Hepatocyte (in vitro differentiated cells): ENCODE data around the gene CUTA.

Experiments used
- EZH2 ChIP-seq: fragments of 200-600 bp; sonication (generic); IDR thresholded peaks from 2 replicates; pipeline ENCODE4 v1.6.1; 2016; ENCODE audit warnings: antibody characterized with exemption, mild to moderate bottlenecking, borderline replicate concordance
- EZH2phosphoT487 ChIP-seq: fragments of 200-600 bp; sonication (generic); IDR thresholded peaks from one replicate; pipeline ENCODE4 v1.6.1; 2018; ENCODE audit warnings: antibody characterized with exemption, mild to moderate bottlenecking, low read depth, moderate library complexity; ENCODE audit not compliant: unreplicated experiment, severe bottlenecking
- TF ChIP-seq, protein P1 (sequence below): fragments of 200-600 bp; sonication (generic); IDR thresholded peaks from 2 replicates; pipeline ENCODE4 v1.5.1; 2016; ENCODE audit warnings: antibody characterized with exemption, mild to moderate bottlenecking; ENCODE audit not compliant: poor library complexity

DNA sequence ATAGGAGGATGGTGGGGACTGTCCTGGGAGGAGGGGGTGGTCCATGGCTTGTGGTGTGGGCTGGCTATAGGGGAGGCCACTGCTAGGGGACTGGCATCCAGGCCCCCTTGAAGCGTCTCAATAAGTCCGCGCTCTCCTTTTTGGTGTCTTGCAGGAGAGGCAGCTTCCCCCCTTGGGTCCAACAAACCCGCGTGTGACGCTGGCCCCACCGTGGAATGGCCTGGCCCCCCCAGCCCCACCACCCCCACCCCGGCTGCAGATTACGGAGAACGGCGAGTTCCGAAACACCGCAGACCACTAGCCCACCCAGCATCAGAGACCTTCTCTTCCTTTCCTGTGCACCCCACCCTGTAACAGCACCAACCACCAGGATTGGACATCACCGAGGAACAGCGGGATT lies 33.7 kb upstream of the CUTA start:
- TF ChIP-seq, protein P1, sequence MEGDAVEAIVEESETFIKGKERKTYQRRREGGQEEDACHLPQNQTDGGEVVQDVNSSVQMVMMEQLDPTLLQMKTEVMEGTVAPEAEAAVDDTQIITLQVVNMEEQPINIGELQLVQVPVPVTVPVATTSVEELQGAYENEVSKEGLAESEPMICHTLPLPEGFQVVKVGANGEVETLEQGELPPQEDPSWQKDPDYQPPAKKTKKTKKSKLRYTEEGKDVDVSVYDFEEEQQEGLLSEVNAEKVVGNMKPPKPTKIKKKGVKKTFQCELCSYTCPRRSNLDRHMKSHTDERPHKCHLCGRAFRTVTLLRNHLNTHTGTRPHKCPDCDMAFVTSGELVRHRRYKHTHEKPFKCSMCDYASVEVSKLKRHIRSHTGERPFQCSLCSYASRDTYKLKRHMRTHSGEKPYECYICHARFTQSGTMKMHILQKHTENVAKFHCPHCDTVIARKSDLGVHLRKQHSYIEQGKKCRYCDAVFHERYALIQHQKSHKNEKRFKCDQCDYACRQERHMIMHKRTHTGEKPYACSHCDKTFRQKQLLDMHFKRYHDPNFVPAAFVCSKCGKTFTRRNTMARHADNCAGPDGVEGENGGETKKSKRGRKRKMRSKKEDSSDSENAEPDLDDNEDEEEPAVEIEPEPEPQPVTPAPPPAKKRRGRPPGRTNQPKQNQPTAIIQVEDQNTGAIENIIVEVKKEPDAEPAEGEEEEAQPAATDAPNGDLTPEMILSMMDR, result no peak
- TF ChIP-seq EZH2 (no peak), EZH2phosphoT487 (no peak)
